ENCODE results near the gene OAS1.

Gene OAS1

DNA sequence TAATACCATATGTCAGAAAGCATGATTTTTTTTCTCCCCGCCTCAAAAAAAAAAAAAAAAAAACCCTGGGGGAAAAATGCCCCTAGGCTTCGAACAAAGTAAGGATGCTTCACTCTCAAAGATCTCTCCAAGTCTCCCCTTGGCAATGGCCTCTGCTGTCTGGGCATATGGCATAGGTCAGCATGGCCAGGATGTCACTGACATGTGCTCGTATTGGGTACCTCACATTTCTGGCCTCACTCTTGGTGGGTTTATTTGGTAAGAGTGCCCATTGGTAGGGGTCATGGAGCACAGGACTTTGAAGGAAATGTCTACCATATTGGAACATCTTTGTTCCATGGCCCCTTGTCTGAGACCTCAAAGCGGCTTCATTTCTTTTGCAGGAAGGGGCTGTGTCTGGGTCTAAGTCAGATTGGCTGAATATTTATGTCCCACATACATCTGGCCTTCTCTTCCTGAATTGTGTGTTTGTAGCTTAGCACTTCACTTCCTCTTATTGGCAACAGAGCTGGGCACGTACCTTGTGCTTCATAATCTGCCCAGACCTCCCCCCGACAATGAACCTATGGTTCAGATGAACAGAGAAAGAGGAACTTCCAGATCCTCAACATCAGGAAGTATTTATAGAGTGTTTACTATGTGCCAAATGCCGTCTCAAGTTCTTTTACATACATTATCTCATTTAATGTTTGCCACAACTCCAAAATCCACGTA, 36.3 kb upstream of the OAS1 start:
- Histone ChIP-seq H3K9me3 (ENCODE audit: control insufficient read depth, low read length) (no peaks in the 10 kb centered on the region), H3K4me2 (ENCODE audit: low read length) (no peak overlapping the region), H3K79me2 (no peaks in the 10 kb centered on the region), H3K36me3 (ENCODE audit: control insufficient read depth, insufficient read depth, low read length) (no peaks in the 10 kb centered on the region), H3K4me1 (no peaks in the 10 kb centered on the region), H2AFZ (no peak overlapping the region), H3K4me3 (ENCODE audit: low read depth, low read length) (no peak overlapping the region), H3K27ac (no peak overlapping the region), H3K27me3 (ENCODE audit: control insufficient read depth, insufficient read depth, low read length) (no peaks in the 10 kb centered on the region), H3K9ac (no peak overlapping the region)
- TF ChIP-seq, protein P1, sequence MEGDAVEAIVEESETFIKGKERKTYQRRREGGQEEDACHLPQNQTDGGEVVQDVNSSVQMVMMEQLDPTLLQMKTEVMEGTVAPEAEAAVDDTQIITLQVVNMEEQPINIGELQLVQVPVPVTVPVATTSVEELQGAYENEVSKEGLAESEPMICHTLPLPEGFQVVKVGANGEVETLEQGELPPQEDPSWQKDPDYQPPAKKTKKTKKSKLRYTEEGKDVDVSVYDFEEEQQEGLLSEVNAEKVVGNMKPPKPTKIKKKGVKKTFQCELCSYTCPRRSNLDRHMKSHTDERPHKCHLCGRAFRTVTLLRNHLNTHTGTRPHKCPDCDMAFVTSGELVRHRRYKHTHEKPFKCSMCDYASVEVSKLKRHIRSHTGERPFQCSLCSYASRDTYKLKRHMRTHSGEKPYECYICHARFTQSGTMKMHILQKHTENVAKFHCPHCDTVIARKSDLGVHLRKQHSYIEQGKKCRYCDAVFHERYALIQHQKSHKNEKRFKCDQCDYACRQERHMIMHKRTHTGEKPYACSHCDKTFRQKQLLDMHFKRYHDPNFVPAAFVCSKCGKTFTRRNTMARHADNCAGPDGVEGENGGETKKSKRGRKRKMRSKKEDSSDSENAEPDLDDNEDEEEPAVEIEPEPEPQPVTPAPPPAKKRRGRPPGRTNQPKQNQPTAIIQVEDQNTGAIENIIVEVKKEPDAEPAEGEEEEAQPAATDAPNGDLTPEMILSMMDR (IDR thresholded peaks at IDR 0.05), result no peak

DNA sequence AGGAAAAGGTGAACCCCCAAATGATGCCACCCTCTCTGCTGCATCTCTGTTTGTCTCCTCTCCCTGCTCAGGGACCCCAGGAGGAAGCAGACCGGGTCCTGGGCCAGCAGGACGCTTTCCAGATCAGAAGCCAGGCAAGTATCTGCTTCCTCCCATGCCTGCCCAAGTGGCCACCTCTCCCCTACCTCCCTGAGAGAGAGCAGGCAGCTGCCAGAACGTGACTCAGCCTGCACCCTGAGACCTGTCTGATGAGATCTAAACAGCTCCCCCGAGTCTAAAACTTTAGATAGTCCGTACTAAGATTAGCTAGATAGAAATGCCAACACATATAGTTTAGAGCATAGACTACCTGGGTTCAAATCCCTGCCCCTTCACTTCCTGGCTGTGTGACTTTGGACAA, 31.2 kb upstream of the OAS1 start:
- H3K9ac ChIP-seq, result no peak overlapping the region
- H2AFZ ChIP-seq, result no peak overlapping the region
- no peaks in the 10 kb centered on the region for H3K79me2 ChIP-seq
- no peak overlapping the region for H3K4me2 ChIP-seq (ENCODE audit: low read length)
- no peaks in the 10 kb centered on the region for H3K4me1 ChIP-seq
- no peaks in the 10 kb centered on the region for H3K27me3 ChIP-seq (ENCODE audit: control insufficient read depth, insufficient read depth, low read length)
- H3K9me3 ChIP-seq (ENCODE audit: control insufficient read depth, low read length), result no peaks in the 10 kb centered on the region
- H3K27ac ChIP-seq, result no peak overlapping the region
- no peak overlapping the region for H3K4me3 ChIP-seq (ENCODE audit: low read depth, low read length)
- TF ChIP-seq, protein P1 (IDR thresholded peaks at IDR 0.05), result no peak
- no peaks in the 10 kb centered on the region for H3K36me3 ChIP-seq (ENCODE audit: control insufficient read depth, insufficient read depth, low read length)

DNA sequence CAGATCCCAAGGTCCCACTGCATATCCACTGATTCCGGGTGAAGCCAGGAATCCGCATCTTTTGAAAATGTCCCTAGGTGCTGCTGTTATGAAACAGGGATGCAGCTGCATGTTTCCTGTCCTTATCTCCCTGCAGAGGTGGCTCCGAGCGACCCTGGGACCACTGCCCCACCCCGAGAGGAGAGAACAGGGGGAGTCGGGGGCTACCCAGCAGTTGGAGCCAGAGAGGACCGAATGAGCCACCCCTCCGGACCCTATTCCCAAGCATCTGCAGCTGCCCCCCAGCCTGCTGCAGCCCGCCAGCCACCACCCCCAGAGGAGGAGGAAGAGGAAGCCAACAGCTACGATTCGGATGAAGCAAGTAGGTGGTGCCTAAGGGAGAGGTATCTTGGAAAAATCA, 30.3 kb upstream of the OAS1 start:
- no peaks in the 10 kb centered on the region for H3K27me3 ChIP-seq (ENCODE audit: control insufficient read depth, insufficient read depth, low read length)
- no peaks in the 10 kb centered on the region for H3K9me3 ChIP-seq (ENCODE audit: control insufficient read depth, low read length)
- no peak overlapping the region for H3K9ac ChIP-seq
- no peak overlapping the region for H2AFZ ChIP-seq
- H3K79me2 ChIP-seq, result no peaks in the 10 kb centered on the region
- TF ChIP-seq, protein P1 (IDR thresholded peaks at IDR 0.05), result no peak
- H3K27ac ChIP-seq, result no peak overlapping the region
- H3K4me3 ChIP-seq (ENCODE audit: low read depth, low read length), result no peak overlapping the region
- H3K4me2 ChIP-seq (ENCODE audit: low read length), result no peak overlapping the region
- H3K36me3 ChIP-seq (ENCODE audit: control insufficient read depth, insufficient read depth, low read length), result no peaks in the 10 kb centered on the region
- H3K4me1 ChIP-seq, result no peaks in the 10 kb centered on the region

DNA sequence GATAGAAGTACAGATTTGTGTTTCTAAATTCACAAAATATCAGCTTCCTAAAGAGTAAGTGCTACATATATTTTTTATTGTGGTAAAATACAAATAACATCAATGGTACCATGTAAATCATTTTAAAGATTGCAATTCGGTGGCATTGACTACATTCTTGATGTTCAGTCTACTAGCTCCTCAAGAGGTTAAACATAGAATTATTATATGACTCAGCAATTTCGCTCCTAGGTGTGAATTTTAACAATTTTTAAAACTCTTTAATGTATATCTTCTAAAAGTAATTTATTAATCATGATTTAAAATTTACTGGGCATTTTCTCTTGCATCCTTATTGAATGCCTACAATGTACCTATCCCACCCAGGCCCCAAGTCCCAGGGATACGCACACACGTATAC, 29.8 kb upstream of the OAS1 start:
- no peaks in the 10 kb centered on the region for H3K27me3 ChIP-seq (ENCODE audit: control insufficient read depth, insufficient read depth, low read length)
- H3K36me3 ChIP-seq (ENCODE audit: control insufficient read depth, insufficient read depth, low read length), result no peaks in the 10 kb centered on the region
- TF ChIP-seq, protein P1 (IDR thresholded peaks at IDR 0.05), result no peak
- no peak overlapping the region for H3K27ac ChIP-seq
- no peak overlapping the region for H3K4me2 ChIP-seq (ENCODE audit: low read length)
- H3K9ac ChIP-seq, result no peak overlapping the region
- no peaks in the 10 kb centered on the region for H3K4me1 ChIP-seq
- H3K4me3 ChIP-seq (ENCODE audit: low read depth, low read length), result no peak overlapping the region
- no peaks in the 10 kb centered on the region for H3K79me2 ChIP-seq
- no peak overlapping the region for H2AFZ ChIP-seq
- H3K9me3 ChIP-seq (ENCODE audit: control insufficient read depth, low read length), result no peaks in the 10 kb centered on the region

DNA sequence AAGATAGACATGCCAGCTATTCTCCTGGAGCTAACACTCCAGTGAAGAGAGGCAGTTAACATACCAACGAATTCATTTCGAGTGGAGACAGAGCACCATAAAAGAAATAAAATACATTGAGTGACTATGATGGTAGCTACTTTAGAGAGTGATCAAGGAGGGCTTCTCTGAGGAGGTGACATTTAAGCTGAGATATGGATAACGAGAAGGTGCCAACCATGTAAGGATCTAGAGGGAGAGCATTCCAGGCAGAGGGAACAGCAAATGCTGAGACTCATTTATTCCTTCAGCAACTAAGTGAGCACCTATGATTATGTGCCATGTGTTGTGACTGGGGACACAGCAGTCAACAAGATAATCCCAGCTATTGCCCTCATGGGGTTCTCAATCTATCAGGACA, 28.3 kb upstream of the OAS1 start:
- no peak overlapping the region for H2AFZ ChIP-seq
- H3K27ac ChIP-seq, result no peak overlapping the region
- H3K36me3 ChIP-seq (ENCODE audit: control insufficient read depth, insufficient read depth, low read length), result no peaks in the 10 kb centered on the region
- no peaks in the 10 kb centered on the region for H3K27me3 ChIP-seq (ENCODE audit: control insufficient read depth, insufficient read depth, low read length)
- H3K4me2 ChIP-seq (ENCODE audit: low read length), result no peak overlapping the region
- no peak overlapping the region for H3K9ac ChIP-seq
- H3K79me2 ChIP-seq, result no peaks in the 10 kb centered on the region
- TF ChIP-seq, protein P1 (IDR thresholded peaks at IDR 0.05), result no peak
- no peak overlapping the region for H3K4me3 ChIP-seq (ENCODE audit: low read depth, low read length)
- H3K4me1 ChIP-seq, result no peaks in the 10 kb centered on the region
- no peaks in the 10 kb centered on the region for H3K9me3 ChIP-seq (ENCODE audit: control insufficient read depth, low read length)
